H9 (cell line): ENCODE results near the gene TOX4. TPM values are rescaled to one million over a fixed set of nuclear protein-coding genes. Genes with fewer than 3 reads are reported as not detected.
"Not testable (repeated sequence)": the region's sequence is repeated elsewhere in the genome, so short reads cannot be mapped to it uniquely, and the experiment has no call there.

Experiments used
- DNase-seq: peaks from one replicate; pipeline ENCODE4 v3.0.0-alpha.2; 2017
- H2AFZ ChIP-seq: one replicate; pipeline ENCODE4 v1.6.1; 2013; ENCODE audit warnings: mild to moderate bottlenecking, low read length, control low read depth, moderate library complexity
- H2AK5ac ChIP-seq: 2 replicates; pipeline ENCODE4 v1.6.1; 2013; ENCODE audit warnings: low read length, control low read depth, mixed read lengths; ENCODE audit not compliant: insufficient read length
- H2BK120ac ChIP-seq: one replicate; pipeline ENCODE4 v1.6.1; 2013; ENCODE audit warnings: low read depth, mild to moderate bottlenecking, low read length, control low read depth, inconsistent platforms; ENCODE audit not compliant: poor library complexity, severe bottlenecking
- H2BK12ac ChIP-seq: 2 replicates; pipeline ENCODE4 v1.6.1; 2013; ENCODE audit warnings: low read length, control low read depth, mixed read lengths, low read depth; ENCODE audit not compliant: insufficient read length
- H2BK15ac ChIP-seq: 2 replicates; pipeline ENCODE4 v1.6.1; 2013; ENCODE audit warnings: low read depth, low read length, control low read depth
- H2BK20ac ChIP-seq: one replicate; pipeline ENCODE4 v1.6.1; 2013; ENCODE audit warnings: low read depth, mild to moderate bottlenecking, low read length, control low read depth, inconsistent platforms; ENCODE audit not compliant: poor library complexity, severe bottlenecking
- H2BK5ac ChIP-seq: 2 replicates; pipeline ENCODE4 v1.6.1; 2013; ENCODE audit warnings: low read length, control low read depth, mixed read lengths; ENCODE audit not compliant: insufficient read length
- H3K14ac ChIP-seq: 2 replicates; pipeline ENCODE4 v1.6.1; 2013; ENCODE audit warnings: low read length, control low read depth; ENCODE audit not compliant: insufficient read depth
- H3K18ac ChIP-seq: 2 replicates; pipeline ENCODE4 v1.6.1; 2013; ENCODE audit warnings: low read depth, mild to moderate bottlenecking, mixed read lengths, low read length, control low read depth; ENCODE audit not compliant: insufficient read length
- H3K23ac ChIP-seq: 2 replicates; pipeline ENCODE4 v1.6.1; 2013; ENCODE audit warnings: low read length, control low read depth, mixed read lengths, low read depth; ENCODE audit not compliant: insufficient read length
- H3K23me2 ChIP-seq: 2 replicates; pipeline ENCODE4 v1.6.1; 2013; ENCODE audit warnings: low read depth, mild to moderate bottlenecking, mixed read lengths, low read length, control low read depth; ENCODE audit not compliant: insufficient read length, poor library complexity, severe bottlenecking
- H3K27ac ChIP-seq: 2 replicates; pipeline ENCODE4 v1.5.1; 2013; ENCODE audit warnings: low read length, control low read depth, mixed read lengths, low read depth; ENCODE audit not compliant: insufficient read length
- H3K27me3 ChIP-seq: 2 replicates; pipeline ENCODE4 v1.6.1; 2013; ENCODE audit warnings: low read length, control low read depth, inconsistent platforms; ENCODE audit not compliant: insufficient read depth
- H3K4ac ChIP-seq: 2 replicates; pipeline ENCODE4 v1.6.1; 2013; ENCODE audit warnings: low read depth, mild to moderate bottlenecking, control low read depth, inconsistent platforms, low read length, moderate library complexity
- H3K4me1 ChIP-seq: 2 replicates; pipeline ENCODE4 v1.6.1; 2013; ENCODE audit warnings: low read length, control low read depth, inconsistent platforms; ENCODE audit not compliant: insufficient read depth
- H3K4me2 ChIP-seq: 2 replicates; pipeline ENCODE4 v1.6.1; 2013; ENCODE audit warnings: low read length, control low read depth, mixed read lengths; ENCODE audit not compliant: insufficient read length, insufficient read depth
- H3K56ac ChIP-seq: 2 replicates; pipeline ENCODE4 v1.6.1; 2013; ENCODE audit warnings: low read depth, mild to moderate bottlenecking, mixed read lengths, low read length, control low read depth; ENCODE audit not compliant: insufficient read length
- H3K79me1 ChIP-seq: 2 replicates; pipeline ENCODE4 v1.6.1; 2013; ENCODE audit warnings: low read depth, mild to moderate bottlenecking, moderate library complexity, low read length, control low read depth, inconsistent platforms; ENCODE audit not compliant: insufficient read depth, poor library complexity, severe bottlenecking
- H3K79me2 ChIP-seq: 2 replicates; pipeline ENCODE4 v1.6.1; 2013; ENCODE audit warnings: low read length, control low read depth, inconsistent platforms; ENCODE audit not compliant: insufficient read depth
- H3K9ac ChIP-seq: 2 replicates; pipeline ENCODE4 v1.6.1; 2013; ENCODE audit warnings: low read length, control low read depth, mixed read lengths; ENCODE audit not compliant: insufficient read length; ENCODE audit errors: extremely low read depth
- H3K9me3 ChIP-seq: one replicate; pipeline ENCODE4 v1.6.1; 2013; ENCODE audit warnings: low read depth, low read length, inconsistent platforms; ENCODE audit not compliant: control insufficient read depth
- H3T11ph ChIP-seq: one replicate; pipeline ENCODE4 v1.6.1; 2013; ENCODE audit warnings: mild to moderate bottlenecking, low read length, control low read depth, inconsistent platforms
- H4K20me1 ChIP-seq: one replicate; pipeline ENCODE4 v1.6.1; 2013; ENCODE audit not compliant: control insufficient read depth, insufficient read length, insufficient read depth
- H4K5ac ChIP-seq: 2 replicates; pipeline ENCODE4 v1.6.1; 2013; ENCODE audit warnings: low read depth, mild to moderate bottlenecking, mixed read lengths, low read length, control low read depth; ENCODE audit not compliant: insufficient read length
- H4K8ac ChIP-seq: replicated peaks from 2 replicates; pipeline ENCODE4 v1.6.1; 2013; ENCODE audit warnings: low read length, control low read depth, mixed read lengths, low read depth; ENCODE audit not compliant: insufficient read length
- H4K91ac ChIP-seq: 2 replicates; pipeline ENCODE4 v1.6.1; 2013; ENCODE audit warnings: low read depth, mild to moderate bottlenecking, moderate library complexity, mixed read lengths, low read length, control low read depth; ENCODE audit not compliant: insufficient read length
- H3K27ac Mint-ChIP-seq, 3 experiments: 2 replicates in 2 of 3; 3 replicates in 1 of 3; pipeline ENCODE4 v1.8.0; 2020 to 2021; ENCODE audit warnings: mixed read lengths in 3 of 3, mild to moderate bottlenecking in 1 of 3, moderate library complexity in 1 of 3
- H3K27me3 Mint-ChIP-seq: 2 replicates; pipeline ENCODE4 v1.8.0; 2021; ENCODE audit warnings: low read depth, mild to moderate bottlenecking, moderate library complexity, mixed read lengths
- H3K36me3 Mint-ChIP-seq, 3 experiments: 2 replicates in 2 of 3; 3 replicates in 1 of 3; pipeline ENCODE4 v1.8.0; 2020 to 2021; ENCODE audit warnings: low read depth in 3 of 3, mixed read lengths in 3 of 3; ENCODE audit not compliant: insufficient read depth in 1 of 3
- H3K4me1 Mint-ChIP-seq, 2 experiments: 2 replicates each; pipeline ENCODE4 v1.8.0; 2020; ENCODE audit warnings: mixed read lengths in 2 of 2
- H3K4me3 Mint-ChIP-seq, 2 experiments: 2 replicates in 1 of 2; 3 replicates in 1 of 2; pipeline ENCODE4 v1.8.0; 2020 to 2021; ENCODE audit warnings: mild to moderate bottlenecking in 2 of 2, mixed read lengths in 2 of 2, moderate library complexity in 1 of 2
- H3K9me3 Mint-ChIP-seq, 2 experiments: 2 replicates in 1 of 2; 3 replicates in 1 of 2; pipeline ENCODE4 v1.8.0; 2020; ENCODE audit warnings: mild to moderate bottlenecking in 2 of 2, mixed read lengths in 2 of 2, moderate library complexity in 1 of 2
- CTCF ChIP-seq: fragments of 200-600 bp; sonication (generic); conservative IDR thresholded peaks from 3 replicates; pipeline ENCODE4 v1.8.0; 2021; ENCODE audit warnings: antibody characterized with exemption, mild to moderate bottlenecking
- WGBS: extraction: QIAGEN DNeasy Blood & Tissue Kit; methylation state at CpG from one replicate; pipeline ENCODE4 v1.1.7; 2013; ENCODE audit warnings: missing lambda C conversion rate, low lambda C conversion rate, mixed read lengths; ENCODE audit not compliant: insufficient read length; ENCODE audit errors: extremely low coverage; 5-methylcytosine and 5-hydroxymethylcytosine counted together
- total RNA-seq: library from RNA; stranded (reverse); gene quantifications from 2 replicates; pipeline ENCODE4 v1.2.1, GENCODE V29; 2021

The TOX4 gene
- total RNA-seq, 1 experiment from 2014 or later, result 64.7 TPM

DNA sequence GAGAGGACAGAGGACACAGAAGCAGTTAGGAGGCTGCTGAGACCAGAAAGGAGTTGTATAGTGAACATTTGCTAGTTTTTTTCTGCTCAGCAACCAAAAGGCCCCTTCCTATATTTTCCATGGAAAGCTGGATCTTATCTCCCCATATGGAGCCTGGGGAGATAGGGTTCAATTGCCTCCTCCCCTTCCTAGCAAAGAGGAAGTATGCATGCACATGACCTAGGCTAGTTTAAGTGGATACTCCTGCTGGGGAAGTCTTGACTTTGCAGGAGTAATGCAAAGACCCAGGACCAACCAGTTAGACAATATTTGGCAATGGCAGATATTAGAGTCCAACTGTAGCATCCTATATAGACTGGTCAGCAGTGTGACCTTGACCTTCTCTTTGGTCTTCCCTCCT, 36.1 kb upstream of the TOX4 start:
- Histone ChIP-seq H3K27me3 (no peaks in the 10 kb centered on the region), H3K9ac (no peak overlapping the region), H3K9me3 (no peaks in the 10 kb centered on the region), H4K5ac (no peak overlapping the region), H3K56ac (no peak overlapping the region), H2BK20ac (no peak overlapping the region), H2AK5ac (no peak overlapping the region), H3K79me1 (peaks cover 3% of the 10 kb centered on the region), H2BK15ac (no peak overlapping the region), H3K4ac (no peak overlapping the region), H4K91ac (no peak overlapping the region), H4K20me1 (no peaks in the 10 kb centered on the region), H2AFZ (no peak overlapping the region), H2BK120ac (no peak overlapping the region), H3K79me2 (peaks cover 19% of the 10 kb centered on the region; the same call in 1 of the 2 replicates), H3K18ac (no peak overlapping the region), H2BK5ac (no peak overlapping the region), H3K23ac (no peak overlapping the region), H4K8ac (no peak overlapping the region), H3K23me2 (peaks cover 7% of the 10 kb centered on the region), H3K27ac (peak overlapping the region; percentile 43), H3K14ac (no peak overlapping the region), H3K4me1 (no peaks in the 10 kb centered on the region), H3K4me2 (no peak overlapping the region), H3T11ph (no peak overlapping the region), H2BK12ac (no peak overlapping the region)
- Mint-ChIP-seq H3K27me3 (no peaks in the 10 kb centered on the region), H3K4me3 (no peak overlapping the region), H3K4me1 (peaks cover 15 to 23% of the 10 kb centered on the region in 2 experiments), H3K36me3 (peaks cover 3 to 13% (median 5%) of the 10 kb centered on the region in 3 experiments; a peak in 5 of 7 replicates), H3K9me3 (no peaks in the 10 kb centered on the region), H3K27ac (peak overlapping the region in 1 of 3 experiments; percentile 6; a peak in 1 of 7 replicates)
- no peak for DNase-seq
- TF ChIP-seq CTCF, result no peak

DNA sequence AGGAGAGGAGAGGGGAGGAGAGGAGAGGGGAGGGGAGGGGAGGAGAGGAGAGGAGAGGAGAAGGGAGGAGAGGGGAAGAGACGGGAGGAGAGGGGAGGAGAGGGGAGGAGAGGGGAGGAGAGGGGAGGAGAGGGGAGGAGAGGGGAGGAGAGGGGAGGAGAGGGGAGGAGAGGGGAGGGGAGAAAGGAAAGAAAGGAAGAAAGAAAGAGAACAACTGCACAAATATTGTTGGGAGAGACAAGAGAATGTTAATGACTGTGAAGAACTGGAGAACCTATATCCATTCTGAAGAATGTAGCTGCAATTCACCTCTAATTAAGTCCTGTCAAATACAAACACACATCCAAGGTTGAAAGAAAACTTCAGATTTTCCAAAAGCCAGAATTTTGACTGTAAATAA, 34.3 kb upstream of the TOX4 start:
- not testable (repeated sequence) for H2BK20ac ChIP-seq, H3K14ac ChIP-seq, H3K27me3 ChIP-seq, H3K4ac ChIP-seq, H3K23ac ChIP-seq, H2BK5ac ChIP-seq, H2BK120ac ChIP-seq, H3K27ac Mint-ChIP-seq, H3T11ph ChIP-seq, H3K9ac ChIP-seq, H4K20me1 ChIP-seq, H3K27ac ChIP-seq, H3K27me3 Mint-ChIP-seq, H2AFZ ChIP-seq, H3K4me1 ChIP-seq, H2BK15ac ChIP-seq, H4K91ac ChIP-seq, H3K79me1 ChIP-seq, H3K4me3 Mint-ChIP-seq, H2AK5ac ChIP-seq, H2BK12ac ChIP-seq, DNase-seq, H3K9me3 Mint-ChIP-seq, H3K4me2 ChIP-seq, H4K8ac ChIP-seq, H3K9me3 ChIP-seq, H3K18ac ChIP-seq, H4K5ac ChIP-seq, H3K23me2 ChIP-seq, H3K56ac ChIP-seq
- H3K36me3 Mint-ChIP-seq, result peaks cover 5 to 15% (median 8%) of the 10 kb centered on the region in 3 experiments; a peak in 5 of 7 replicates
- no CpG with 5 or more reads among the region's 1 CpG for WGBS
- peaks cover 9 to 16% of the 10 kb centered on the region in 2 experiments for H3K4me1 Mint-ChIP-seq
- H3K79me2 ChIP-seq, result peaks cover 18% of the 10 kb centered on the region; the same call in 1 of the 2 replicates
